CD4-positive, alpha-beta T cell (primary cell): ENCODE results near the gene CD300LF. TPM values are rescaled to one million over a fixed set of nuclear protein-coding genes. Genes with fewer than 3 reads are reported as not detected.
A peak's percentile ranks its signal among the peaks of the same experiment; 100 is the strongest.

Experiments
- ATAC-seq: fragments of 200-7000 bp; cut with Tn5 transposase; one replicate; pipeline ENCODE4 v1.10.0; 2022; ENCODE audit warnings: mild to moderate bottlenecking; ENCODE audit not compliant: poor library complexity
- CTCF ChIA-PET: fragments of 350-600 bp; sonication (Branson Sonifier 250); formaldehyde crosslinking; loops from one replicate; lab custom pipeline; 2021; ENCODE audit warnings: antibody characterized with exemption, inconsistent platforms; lab: Charles Lee
- POLR2A ChIA-PET: fragments of 350-600 bp; sonication (Branson Sonifier 250); formaldehyde crosslinking; loops from one replicate; lab custom pipeline; 2021; ENCODE audit warnings: antibody characterized with exemption, inconsistent platforms; lab: Charles Lee
- DNase-seq, 14 experiments: peaks; one replicate each; pipeline ENCODE4 v3.0.0-alpha.2; 2013 to 2020; ENCODE audit warnings: mixed read lengths in 2 of 14
- H3K27ac ChIP-seq, 2 donors: one replicate each; pipeline versions ENCODE4 v1.5.1 to v1.7.0; 2013; ENCODE audit warnings: low read length in 2 of 2, low read depth in 1 of 2, mild to moderate bottlenecking in 1 of 2
- H3K27me3 ChIP-seq, 2 experiments: 1 replicate in 1 of 2; 2 replicates in 1 of 2; pipeline versions ENCODE4 v1.6.1 to v1.7.0; 2013; ENCODE audit warnings: low read length in 2 of 2, control low read depth in 1 of 2, mild to moderate bottlenecking in 1 of 2, moderate library complexity in 1 of 2; ENCODE audit not compliant: insufficient read depth in 2 of 2, control insufficient read depth in 1 of 2
- H3K36me3 ChIP-seq: one replicate; pipeline ENCODE4 v1.6.1; 2013; ENCODE audit warnings: low read length, control low read depth; ENCODE audit not compliant: insufficient read depth
- H3K4me1 ChIP-seq: one replicate; pipeline ENCODE4 v1.6.1; 2013; ENCODE audit warnings: low read length, control low read depth; ENCODE audit not compliant: insufficient read depth
- H3K4me3 ChIP-seq: one replicate; pipeline ENCODE4 v1.5.1; 2013; ENCODE audit warnings: mild to moderate bottlenecking, low read length, moderate library complexity
- H3K9me3 ChIP-seq, 2 experiments: 1 replicate in 1 of 2; 2 replicates in 1 of 2; pipeline versions ENCODE4 v1.6.1 to v1.7.0; 2013; ENCODE audit warnings: low read length in 2 of 2, mild to moderate bottlenecking in 2 of 2, control low read depth in 1 of 2, moderate library complexity in 1 of 2; ENCODE audit not compliant: control insufficient read depth in 1 of 2, insufficient read depth in 1 of 2
- H3K27ac Mint-ChIP-seq: one replicate; pipeline ENCODE4 v1.8.0; 2020; ENCODE audit warnings: mixed read lengths
- H3K27me3 Mint-ChIP-seq: one replicate; pipeline ENCODE4 v1.8.0; 2021; ENCODE audit warnings: mixed read lengths
- H3K36me3 Mint-ChIP-seq: one replicate; pipeline ENCODE4 v1.8.0; 2021; ENCODE audit warnings: low read depth, mixed read lengths
- H3K4me1 Mint-ChIP-seq: one replicate; pipeline ENCODE4 v1.8.0; 2021; ENCODE audit warnings: low read depth, mixed read lengths
- H3K4me3 Mint-ChIP-seq: one replicate; pipeline ENCODE4 v1.8.0; 2020; ENCODE audit warnings: mild to moderate bottlenecking, mixed read lengths
- H3K9me3 Mint-ChIP-seq: one replicate; pipeline ENCODE4 v1.8.0; 2020; ENCODE audit warnings: mixed read lengths
- CTCF ChIP-seq: fragments of 200-600 bp; IDR thresholded peaks from one replicate; pipeline ENCODE4 v1.8.0; 2022; ENCODE audit warnings: antibody characterized with exemption, mild to moderate bottlenecking
- intact Hi-C, 2 experiments: fragments of 100-400 bp; cut with DNase I in 1 of 2; cut with micrococcal nuclease in 1 of 2; formaldehyde crosslinking; loops; one replicate each; pipeline versions ENCODE4 v1.15.1 to v1.9.0; 2023 to 2025; cut with DNase I, micrococcal nuclease
- polyA plus RNA-seq, 2 donors: library from polyadenylated mRNA; unstranded; fragments of 120-200 nt; gene quantifications; one replicate each; pipeline ENCODE4 v1.2.1, GENCODE V29; 2013
- total RNA-seq, 174 experiments: library from RNA in 2 of 174; stranded (reverse) in 2 of 174; gene quantifications; one replicate each; pipeline ENCODE4 v1.2.3 and lab custom pipeline; 2021 to 2026

The CD300LF gene
- total RNA-seq = 1 to 10 TPM in 1 of 2 experiments, under 1 TPM in 1; 0.39 to 1.0 TPM
- polyA plus RNA-seq (2013, experiment 1 of 2) = 7.5 TPM
- 5.5 TPM for polyA plus RNA-seq (2013, experiment 2 of 2)
- 0 to 3.8 (median 0.20) reads per million in 172 experiments for total RNA-seq (lab: John Stamatoyannopoulos, UW)

- Histone ChIP-seq H3K27me3 (peaks cover 0 to 4% of the 10 kb centered on the region in 2 experiments), H3K4me3 (peak within 1 kb of the TSS; percentile 32), H3K9me3 (no peaks in the 10 kb centered on the region), H3K4me1 (peaks cover 12% of the 10 kb centered on the region), H3K36me3 (no peaks in the 10 kb centered on the region), H3K27ac (no peak within 1 kb of the TSS)
- H3K27ac Mint-ChIP-seq = no peak within 1 kb of the TSS
- no peak within 1 kb of the TSS for H3K4me3 Mint-ChIP-seq
- ChIA-PET POLR2A (no interaction called here), CTCF (interaction anchor here (0.7 kb wide), 1 partner anchor 8 kb away, joined by 3 read pairs; no protein-coding TSS in a partner anchor)
- intact Hi-C loops = no loop called here
- no peak for TF ChIP-seq CTCF
- peaks cover 8% of the 10 kb centered on the region for H3K4me1 Mint-ChIP-seq
- H3K36me3 Mint-ChIP-seq = no peaks in the 10 kb centered on the region
- ATAC-seq (no peak), DNase-seq (peak in 2 of 14 experiments; percentile 44 to 53)
- peaks cover 3% of the 10 kb centered on the region for H3K27me3 Mint-ChIP-seq
- no peaks in the 10 kb centered on the region for H3K9me3 Mint-ChIP-seq
Measured at GRCh38 chr17:74712756-74713155, at the start of gene CD300LF. Gene CD300LF, minus strand, starts transcription at chr17:74712923. Its CDS starts 57 bp downstream, at chr17:74712866.

GRCh38 chr17:74761931-74762330 is 49.2 kb upstream of the CD300LF start:
- Mint-ChIP-seq H3K36me3 (peaks cover 42% of the 10 kb centered on the region), H3K27me3 (no peaks in the 10 kb centered on the region), H3K4me1 (peaks cover 50% of the 10 kb centered on the region), H3K27ac (peak overlapping the region; percentile 91), H3K9me3 (no peaks in the 10 kb centered on the region), H3K4me3 (no peak overlapping the region)
- Histone ChIP-seq H3K27ac (peak overlapping the region in 1 of 2 donors; percentile 61), H3K27me3 (no peaks in the 10 kb centered on the region), H3K36me3 (peaks cover 65% of the 10 kb centered on the region), H3K9me3 (no peaks in the 10 kb centered on the region), H3K4me1 (peaks cover 74% of the 10 kb centered on the region), H3K4me3 (no peak overlapping the region)
- TF ChIP-seq CTCF = no peak
- POLR2A ChIA-PET = interaction anchor here (6.1 kb wide), 1 partner anchor 14 kb away, joined by 90 read pairs; the partner anchor contains the start of gene NHERF1
- CTCF ChIA-PET = interaction anchor here (0.6 to 0.7 kb wide), 2 partner anchors 9 to 562 kb away, joined by 3 read pairs; no protein-coding TSS in a partner anchor
- ATAC-seq (no peak), DNase-seq (no peak)
- intact Hi-C loops = loop anchor here in 1 of 2 experiments (1.0 kb wide), 1 partner anchor 13 kb away; no protein-coding TSS in a partner anchor

- peaks cover 79% of the 10 kb centered on the region for H3K4me1 ChIP-seq
- no peaks in the 10 kb centered on the region for H3K27me3 ChIP-seq
- no peak for TF ChIP-seq CTCF
- ATAC-seq (no peak), DNase-seq (no peak)
- H3K27ac ChIP-seq = peak overlapping the region; percentile 38 to 61
- peaks cover 66% of the 10 kb centered on the region for H3K36me3 ChIP-seq
- Mint-ChIP-seq H3K4me1 (peaks cover 55% of the 10 kb centered on the region), H3K27ac (peak overlapping the region; percentile 91), H3K9me3 (no peaks in the 10 kb centered on the region), H3K36me3 (peaks cover 38% of the 10 kb centered on the region), H3K4me3 (no peak overlapping the region), H3K27me3 (no peaks in the 10 kb centered on the region)
- H3K4me3 ChIP-seq = no peak overlapping the region
- POLR2A ChIA-PET = interaction anchor here (5.4 to 6.1 kb wide), 2 partner anchors 13 to 24 kb away, joined by 33 to 90 read pairs; partner anchors contain the start of genes NHERF1 and RAB37
- CTCF ChIA-PET = interaction anchor here (0.6 to 1.0 kb wide), 3 partner anchors 10 to 561 kb away, joined by 3 read pairs; partner anchors contain the start of gene NHERF1
- no peaks in the 10 kb centered on the region for H3K9me3 ChIP-seq
- intact Hi-C loops = no loop called here
Measured at GRCh38 chr17:74761419-74761818, 48.7 kb upstream of the CD300LF start.
